ENCODE measurements around the gene PFKFB3.
"Not testable (repeated sequence)": the region's sequence is repeated elsewhere in the genome, so short reads cannot be mapped to it uniquely, and the experiment has no call there.

Gene PFKFB3

DNA sequence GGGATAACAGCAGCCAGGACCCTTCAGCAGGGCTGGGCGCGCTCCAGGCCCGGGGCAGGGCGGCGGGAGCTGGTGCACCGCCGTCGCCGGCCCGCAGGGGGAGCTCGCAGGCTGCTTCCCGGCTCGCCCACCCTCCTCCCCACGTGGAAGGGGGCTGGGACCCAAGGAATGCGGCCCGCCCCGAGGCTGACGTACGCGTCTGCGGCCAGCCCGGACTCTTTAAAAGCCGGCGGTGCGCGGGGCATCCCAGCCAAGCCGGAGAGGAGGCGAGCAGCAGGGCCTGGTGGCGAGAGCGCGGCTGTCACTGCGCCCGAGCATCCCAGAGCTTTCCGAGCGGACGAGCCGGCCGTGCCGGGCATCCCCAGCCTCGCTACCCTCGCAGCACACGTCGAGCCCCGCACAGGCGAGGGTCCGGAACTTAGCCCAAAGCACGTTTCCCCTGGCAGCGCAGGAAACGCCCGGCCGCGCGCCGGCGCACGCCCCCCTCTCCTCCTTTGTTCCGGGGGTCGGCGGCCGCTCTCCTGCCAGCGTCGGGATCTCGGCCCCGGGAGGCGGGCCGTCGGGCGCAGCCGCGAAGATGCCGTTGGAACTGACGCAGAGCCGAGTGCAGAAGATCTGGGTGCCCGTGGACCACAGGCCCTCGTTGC, at the start of gene PFKFB3:
Gene PFKFB3 (plus strand): TSS at position 249 of the 647 bp plus-strand sequence. CDS start 329 bp downstream, at position 578.
- peak; percentile 97 for DNase-seq (ENCODE audit: low spot score)

DNA sequence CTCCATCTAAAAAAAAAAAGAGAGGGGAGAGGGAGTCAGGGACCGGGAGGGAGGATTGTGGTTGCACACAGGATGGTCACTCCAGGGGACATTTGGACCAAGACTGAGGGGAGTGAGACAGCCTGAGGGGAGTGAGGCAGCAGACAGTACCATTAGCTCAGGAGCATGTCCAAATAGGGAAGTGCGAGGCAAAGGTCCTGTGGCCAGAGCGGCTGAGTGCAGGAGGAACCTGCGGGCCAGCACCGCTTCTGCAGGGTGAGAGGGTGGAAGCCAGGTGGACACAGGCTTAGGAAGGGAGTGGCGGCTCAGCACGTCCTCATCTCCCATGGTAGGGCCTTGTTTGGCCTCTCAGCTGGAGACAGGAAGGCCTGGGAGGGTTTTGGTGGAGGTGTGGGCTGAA, 48.9 kb upstream of the PFKFB3 start:
- no peak for DNase-seq (ENCODE audit: low spot score)

DNA sequence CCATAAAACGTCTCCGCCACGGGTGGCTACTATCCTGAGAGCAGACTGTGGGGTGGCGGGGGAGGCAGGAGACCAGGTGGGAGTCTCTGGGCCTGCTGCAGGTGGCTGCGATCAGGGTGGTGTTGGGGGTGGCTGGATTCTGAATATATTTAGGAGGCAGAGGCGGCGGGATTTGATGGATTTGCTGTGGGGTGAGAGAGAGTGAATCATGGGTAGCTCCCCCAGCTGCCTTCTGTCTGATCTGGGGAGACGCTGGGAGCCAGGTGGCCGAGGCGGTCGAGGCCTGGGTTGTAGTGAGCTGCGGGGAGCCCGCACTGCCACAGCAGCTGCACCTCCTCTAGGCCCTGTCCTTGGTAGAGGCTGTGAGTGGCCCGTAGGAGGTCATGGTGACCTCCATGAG, 48.2 kb upstream of the PFKFB3 start:
- DNase-seq (ENCODE audit: low spot score), result no peak

DNA sequence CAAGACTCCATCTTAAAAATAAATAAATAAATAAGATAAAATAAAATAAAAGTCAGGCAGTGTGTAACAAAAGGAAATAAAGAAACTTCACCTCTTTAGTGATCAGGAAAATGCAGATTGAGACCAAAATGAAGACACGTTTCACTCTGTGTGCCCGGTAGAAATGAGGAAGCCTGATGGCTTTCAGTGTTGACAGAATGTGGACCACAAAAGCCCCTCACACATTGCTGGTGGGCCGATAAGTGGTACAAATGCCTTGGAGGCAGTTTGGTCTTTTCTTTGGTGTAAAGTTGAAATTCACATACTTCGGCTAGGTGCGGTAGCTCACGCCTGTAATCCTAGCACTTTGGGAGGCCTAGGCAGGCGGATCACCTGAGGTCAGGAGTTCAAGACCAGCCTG, 44.5 kb upstream of the PFKFB3 start:
- no peak for DNase-seq (ENCODE audit: low spot score)

DNA sequence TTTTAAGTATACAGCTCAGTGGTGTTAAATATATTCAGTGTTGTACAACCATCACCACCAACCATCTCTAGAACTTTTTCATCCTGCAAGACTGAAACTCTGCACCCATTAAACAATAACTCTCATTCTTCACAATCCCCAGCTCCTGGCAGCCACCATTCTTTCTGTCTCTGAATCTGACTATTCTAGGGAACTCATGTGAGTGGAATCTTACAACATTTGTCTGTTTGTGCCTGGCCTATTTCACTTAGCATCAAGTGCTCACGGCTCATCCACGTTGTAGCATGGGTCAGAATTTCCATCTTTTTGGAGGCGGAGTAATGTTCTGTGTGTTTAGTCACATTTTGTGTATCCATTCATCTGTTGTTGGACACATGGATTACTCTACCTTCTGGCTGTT, 40.8 kb upstream of the PFKFB3 start:
- DNase-seq (ENCODE audit: low spot score), result no peak

DNA sequence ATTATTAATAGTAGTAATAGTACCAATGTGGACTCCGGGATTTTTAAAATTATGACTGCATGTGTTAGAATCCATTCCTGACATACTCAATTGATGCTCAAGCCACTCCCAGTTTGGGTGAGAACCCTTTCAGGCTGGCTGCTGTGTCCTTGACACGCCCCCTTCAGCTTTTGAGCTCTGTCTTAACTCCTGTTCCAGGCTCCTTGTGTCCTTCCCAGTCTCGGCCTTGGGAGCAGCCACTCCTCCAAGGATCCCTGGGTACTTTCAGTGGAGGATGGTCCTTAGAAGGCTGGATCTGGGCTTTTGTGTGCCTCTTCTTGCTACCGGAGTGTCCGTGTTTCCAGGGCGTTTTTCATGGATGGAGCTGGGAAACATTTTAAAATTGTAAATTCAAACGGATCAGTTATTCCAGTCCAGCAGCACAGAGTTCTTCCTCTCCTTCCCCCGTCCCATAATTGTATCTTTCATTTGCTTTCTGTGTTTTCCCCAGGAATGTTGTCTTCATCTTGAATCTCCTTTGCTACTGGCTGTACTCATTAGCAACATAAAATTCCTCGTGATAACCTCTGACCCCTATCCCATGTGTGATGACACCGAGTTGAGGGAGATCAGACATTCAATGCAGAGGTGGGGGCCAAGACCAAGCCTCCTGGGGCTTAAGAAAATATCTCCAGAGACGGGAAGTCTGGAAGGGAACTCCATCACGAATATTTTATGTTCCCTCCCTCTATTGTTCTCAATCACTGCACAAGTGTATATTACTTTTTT, 40.0 kb upstream of the PFKFB3 start:
- DNase-seq (ENCODE audit: low spot score), result no peak

DNA sequence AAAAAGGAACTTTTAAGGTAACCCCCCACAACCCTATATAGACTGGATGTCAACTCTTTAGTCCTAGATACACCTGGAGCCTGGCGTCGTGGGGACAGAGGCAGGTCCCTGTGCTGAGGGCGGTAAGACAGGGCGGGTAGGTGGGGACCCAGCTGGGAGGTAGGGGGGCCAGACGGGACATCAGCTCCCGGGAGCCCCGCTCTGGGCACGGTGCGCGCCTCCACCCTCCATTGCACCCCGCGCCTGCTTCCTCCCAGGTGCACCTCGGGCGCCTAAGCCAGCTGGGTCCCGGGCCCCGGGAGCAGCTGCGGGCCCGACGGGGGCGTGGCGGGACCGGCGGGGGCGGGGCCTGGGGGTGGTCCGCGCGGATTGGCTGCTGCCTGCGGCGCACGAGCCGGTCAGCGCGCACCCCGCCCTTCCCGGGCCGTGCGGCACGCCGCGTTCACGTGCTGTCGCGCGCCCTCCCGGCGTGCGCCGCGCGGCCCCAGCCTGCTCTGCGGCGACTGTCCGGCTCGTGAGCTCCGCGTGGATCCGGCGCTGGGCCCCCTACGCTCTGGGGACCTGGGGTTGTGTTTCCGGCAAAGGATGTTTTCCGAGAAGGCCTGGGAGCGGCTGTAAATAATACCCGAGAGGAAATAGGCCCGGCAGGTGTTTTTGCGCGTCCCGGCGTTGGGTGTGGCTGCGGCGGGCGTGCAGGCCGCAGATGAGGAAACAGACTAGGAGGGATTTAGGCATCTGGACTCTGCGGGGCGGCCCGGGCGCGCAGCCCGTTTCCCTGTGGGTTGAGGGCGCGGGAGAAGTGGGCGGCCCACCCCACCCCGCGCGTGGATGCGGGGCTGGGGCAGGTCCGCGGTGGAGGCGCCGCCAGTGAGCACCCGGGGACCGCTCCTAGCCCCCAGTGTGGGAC, 39.1 kb upstream of the PFKFB3 start:
- peak; percentile 90 for DNase-seq (ENCODE audit: low spot score)

DNA sequence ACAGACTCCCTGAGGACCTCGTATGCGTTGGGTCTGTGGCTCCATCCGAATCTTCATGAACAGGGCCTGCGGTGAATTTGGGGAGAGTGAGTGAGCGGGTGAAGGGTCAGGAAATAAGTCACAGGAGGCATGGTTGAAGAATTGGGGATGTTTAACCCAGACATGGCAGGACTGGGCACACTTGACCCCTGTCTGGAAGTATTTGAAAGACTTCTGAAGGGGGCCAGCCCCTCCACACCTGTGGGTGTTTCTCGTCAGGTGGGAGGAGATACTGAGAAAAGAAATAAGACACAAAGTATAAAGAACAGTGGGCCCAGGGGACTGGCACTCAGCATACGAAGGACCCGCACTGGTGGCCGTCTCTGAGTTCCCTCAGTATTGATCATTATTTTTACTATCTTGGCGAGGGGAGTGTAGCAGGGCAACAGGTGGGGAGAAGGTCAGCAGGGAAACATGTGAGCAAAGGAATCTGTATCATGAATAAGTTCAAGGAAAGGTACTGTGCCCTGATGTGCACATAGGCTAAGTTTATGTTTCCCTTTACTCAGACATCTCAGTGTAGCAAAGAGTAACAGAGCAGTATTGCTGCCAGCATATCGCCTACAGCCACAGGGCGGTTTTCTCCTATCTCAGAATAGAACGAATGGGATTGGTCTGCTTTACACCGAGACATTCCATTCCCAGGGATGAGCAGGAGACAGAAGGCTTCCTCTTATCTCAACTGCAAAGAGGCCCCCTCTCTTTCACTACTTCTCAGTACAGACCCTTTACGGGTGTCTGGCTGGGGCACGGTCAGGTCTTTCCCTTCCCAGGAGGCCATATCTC, 38.2 kb upstream of the PFKFB3 start:
- no peak for DNase-seq (ENCODE audit: low spot score)

DNA sequence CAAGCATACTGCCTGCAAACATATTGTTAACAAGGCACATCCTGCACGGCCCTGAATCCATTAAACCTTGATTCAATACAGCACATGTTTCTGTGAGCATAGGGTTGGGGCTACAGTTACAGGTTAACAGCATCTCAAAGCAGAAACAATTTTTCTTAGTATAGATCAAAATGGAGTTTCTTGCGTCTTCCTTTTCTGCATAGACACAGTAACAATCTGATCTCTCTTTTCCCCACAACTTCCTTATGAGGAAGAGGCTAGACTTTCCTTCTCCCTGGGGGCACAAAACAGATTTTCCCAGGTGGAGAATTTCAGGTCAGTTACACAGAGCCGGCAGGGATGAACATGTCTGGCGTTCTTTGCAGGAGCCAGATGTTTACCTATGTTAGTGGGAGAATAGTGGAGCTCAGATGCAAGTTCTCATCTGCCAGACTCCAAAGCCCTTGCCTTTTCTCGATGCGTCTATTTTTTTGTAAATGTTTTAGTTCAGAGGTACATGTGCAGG, 37.5 kb upstream of the PFKFB3 start:
- DNase-seq (ENCODE audit: low spot score), result no peak

DNA sequence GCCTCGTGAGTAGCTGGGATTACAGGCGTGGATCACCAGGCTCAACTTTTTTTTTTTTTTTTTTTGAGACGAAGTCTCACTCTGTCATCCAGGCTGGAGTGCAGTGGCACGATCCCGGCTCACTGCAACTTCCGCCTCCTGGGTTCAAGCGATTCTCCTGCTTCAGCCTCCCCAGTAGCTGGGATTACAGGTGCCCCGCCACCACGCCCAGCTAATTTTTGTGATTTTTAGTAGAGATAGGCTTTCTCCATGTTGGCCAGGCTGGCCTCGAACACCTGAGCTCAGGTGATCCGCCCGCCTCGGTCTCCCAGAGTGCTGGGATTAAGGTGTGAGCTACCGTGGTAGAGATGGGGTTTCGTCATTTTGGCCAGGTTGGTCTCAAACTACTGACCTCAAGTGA, 36.8 kb upstream of the PFKFB3 start:
- not testable (repeated sequence) for DNase-seq (ENCODE audit: low spot score)

DNA sequence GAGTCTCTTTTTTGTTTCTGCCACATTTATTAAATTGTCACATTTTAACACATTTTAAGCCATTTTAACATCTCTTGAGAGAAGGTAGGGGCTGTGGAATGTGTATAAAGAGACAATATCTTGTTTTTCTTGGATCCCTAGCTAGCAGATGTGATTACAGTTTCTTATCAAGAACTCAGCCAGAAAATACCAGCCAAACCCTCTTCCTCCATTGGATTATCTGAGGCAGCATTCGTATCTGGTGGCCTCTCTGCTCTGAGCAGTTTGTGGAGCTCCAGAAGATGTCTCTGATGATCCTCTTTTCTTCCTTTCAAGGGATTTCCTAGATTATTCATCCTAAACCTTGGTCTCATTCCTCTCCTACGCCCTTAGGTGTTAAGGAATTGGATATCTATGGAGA, 35.3 kb upstream of the PFKFB3 start:
- no peak for DNase-seq (ENCODE audit: low spot score)

DNA sequence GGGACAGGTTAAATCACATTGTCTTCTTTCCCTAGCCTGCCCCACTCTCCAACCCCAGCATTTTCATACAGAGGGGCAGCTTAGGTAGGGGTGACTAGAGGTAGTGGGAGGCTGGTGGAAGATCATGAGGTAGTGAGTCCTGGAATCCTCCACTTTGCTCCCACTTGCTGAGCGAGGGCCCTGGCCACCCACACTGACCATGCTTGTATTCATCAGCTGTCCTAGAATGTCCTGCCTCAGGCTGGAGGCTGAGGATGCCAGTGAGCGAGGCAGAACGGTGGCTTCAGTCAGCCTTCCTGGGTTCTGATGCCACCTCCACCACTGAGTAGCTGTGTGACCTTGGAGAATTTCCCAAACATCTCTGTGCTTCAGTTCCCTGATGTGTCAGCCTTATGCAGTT, 34.6 kb upstream of the PFKFB3 start:
- no peak for DNase-seq (ENCODE audit: low spot score)

DNA sequence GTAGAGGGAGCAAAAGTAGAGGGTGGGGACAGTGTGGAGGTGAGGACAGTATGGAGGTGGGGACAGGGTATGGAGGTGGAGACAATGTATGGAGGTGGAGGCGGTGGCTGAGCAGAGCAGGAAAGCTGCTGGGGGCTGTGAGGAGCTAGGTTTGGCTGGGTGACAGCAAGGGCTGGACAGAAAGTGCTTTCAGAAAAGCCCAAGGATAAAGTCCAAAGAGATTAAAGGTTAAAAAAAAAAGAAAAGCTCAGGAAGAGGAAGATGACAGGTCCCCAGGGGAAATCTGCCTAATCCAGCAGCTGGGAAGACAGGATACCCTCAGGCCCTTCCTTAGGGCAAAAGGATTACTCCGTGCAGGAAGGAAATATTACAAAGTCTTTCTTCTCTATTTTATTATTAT, 32.1 kb upstream of the PFKFB3 start:
- DNase-seq (ENCODE audit: low spot score), result no peak

DNA sequence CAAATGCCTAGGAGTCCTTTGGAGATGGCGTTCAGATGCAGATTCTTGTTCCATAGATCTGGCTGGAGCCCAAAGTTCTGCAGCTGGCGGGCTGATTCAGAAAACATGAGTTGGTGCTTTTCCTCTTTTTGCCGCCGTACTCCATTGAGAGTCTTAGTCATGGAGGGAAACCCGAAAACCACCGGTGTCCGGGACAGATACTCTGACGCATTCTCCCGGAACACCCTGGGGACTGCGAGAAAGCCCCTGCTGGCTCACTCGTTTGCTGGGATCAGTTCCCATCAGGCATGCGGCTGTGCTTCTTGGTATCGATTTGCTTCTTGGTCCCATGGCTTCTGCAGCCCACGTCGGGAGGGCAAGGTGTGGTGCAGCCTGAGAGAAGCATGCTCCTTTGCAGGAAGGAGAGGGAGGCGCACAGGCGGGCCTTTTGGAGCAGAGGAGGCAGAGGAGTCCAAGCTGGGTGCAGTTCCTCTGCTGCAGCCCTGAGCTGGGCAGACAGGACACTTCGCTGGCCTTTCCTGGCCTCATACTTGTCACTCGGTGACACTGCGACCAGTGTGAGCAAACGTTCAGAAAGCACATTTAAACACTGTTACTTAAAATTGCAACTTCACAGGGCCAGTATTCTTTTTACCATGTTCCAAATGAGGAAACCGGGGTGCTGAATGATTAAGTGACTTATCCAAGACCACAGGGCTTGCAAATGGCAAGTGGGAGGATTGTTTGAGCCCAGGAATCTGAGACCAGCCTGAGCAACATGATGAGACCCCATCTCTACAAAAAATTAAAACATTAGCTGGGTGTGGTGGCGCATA, 30.6 kb upstream of the PFKFB3 start:
- no peak for DNase-seq (ENCODE audit: low spot score)

DNA sequence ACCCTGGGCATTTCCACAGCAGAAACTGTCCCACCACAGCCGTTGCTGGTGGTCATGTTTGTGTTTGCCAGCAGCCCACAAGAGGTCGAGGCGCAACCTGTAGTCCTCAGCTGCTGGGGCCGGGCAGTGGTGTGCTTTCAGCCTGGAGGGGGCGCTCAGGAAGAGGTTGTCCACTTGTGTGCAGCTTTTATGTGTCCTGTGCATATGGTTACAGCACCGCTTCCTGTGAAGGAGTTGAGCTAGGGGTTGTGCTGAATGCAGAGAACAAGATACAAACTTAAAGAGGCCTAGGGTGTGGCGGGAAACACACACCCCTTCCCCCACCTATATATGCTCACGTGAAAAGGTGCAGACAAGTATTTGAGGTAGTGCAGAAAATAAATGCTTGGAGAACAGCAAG, 29.5 kb upstream of the PFKFB3 start:
- DNase-seq (ENCODE audit: low spot score), result no peak

DNA sequence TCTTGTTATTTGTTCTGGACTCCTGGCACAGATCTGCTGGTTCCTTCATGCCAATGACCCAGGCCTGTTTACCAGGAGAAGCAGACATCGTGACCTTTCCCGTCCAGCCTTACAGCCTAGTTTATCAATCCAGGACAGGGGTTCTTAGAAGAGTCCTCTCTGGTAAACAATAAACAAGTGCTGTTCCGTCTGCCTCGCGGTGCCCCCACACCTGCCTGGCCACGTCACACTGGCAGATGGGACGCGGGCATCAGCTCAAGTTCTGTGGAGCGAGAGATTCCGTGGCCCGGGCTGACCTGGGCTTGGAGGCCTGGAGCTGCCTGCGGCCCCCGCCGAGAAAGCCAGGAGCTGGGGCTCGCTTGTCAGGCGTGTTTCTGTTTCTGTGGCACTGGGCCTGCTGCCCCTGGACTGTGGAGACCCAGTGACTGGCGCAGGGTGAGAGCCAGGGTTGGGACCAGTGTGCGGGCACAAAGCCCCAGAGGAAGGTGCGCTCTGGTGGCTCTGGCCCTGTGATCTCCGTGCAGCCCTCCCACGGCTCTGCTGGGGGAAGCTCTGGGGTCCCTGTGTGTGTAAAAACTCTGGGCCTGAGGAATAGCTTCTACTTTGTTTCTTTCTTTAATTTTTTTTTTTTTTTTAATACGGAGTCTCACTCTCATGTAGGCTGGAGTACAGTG, 28.4 kb upstream of the PFKFB3 start:
- DNase-seq (ENCODE audit: low spot score), result no peak

DNA sequence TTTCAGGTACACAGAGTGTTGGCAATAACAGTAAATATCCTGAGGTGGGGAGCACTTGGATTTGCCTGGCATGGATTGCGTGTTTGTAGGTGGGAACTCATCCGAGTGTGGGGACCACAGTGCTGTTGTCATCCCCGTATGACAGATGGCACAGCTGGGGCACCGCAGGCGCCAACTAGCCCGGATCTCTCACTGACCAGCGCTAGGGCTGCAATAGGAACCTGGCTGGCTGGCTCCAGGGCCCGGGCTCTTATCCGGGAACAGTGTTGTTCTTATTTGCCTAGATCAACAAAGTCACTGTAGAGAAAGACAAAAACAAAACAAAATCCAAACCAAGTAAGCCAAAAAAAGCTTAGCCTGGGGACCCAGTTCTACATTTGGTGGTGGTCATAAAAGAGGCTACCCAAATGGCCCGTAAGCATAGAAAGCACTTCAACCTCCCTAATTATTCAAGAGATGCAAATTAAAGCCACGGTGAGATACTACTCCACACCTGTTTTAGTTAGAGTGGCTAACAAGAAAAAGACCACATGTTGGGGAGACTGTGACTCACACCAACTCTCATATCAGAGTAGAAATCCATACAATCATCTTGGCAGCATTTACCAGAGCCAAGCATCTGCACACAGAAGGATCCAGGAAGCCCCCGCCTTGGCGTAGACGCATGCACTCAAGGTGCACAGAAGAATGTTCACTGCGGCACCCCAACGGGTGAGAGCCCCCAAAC, 27.2 kb upstream of the PFKFB3 start:
- no peak for DNase-seq (ENCODE audit: low spot score)

DNA sequence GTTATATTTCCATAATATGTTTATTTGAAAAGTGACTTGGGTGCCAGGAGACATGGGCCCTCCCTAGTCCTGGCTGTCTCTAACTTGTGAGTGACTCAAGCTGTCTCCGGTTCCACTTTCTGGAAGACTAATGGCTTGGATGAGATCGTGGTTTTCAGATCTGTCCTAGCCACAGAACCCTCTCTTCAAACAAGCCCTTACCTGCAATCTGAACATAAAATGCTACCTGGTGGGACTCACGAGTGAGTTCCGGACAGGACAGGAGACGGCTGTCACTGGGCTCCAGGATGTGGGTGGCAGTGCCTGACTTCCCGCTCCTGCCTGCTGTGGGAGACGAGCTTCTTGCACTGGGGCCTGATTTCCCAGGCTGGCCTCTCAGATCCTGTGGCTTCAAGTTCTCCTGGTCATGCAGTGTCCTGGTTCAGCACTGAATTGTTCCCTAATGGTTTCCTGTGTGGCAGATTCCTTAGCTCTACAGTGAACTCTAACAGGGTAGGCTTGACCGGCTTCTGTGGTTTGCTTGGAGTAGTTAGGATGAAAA, 26.0 kb upstream of the PFKFB3 start:
- DNase-seq (ENCODE audit: low spot score), result peak; percentile 70

DNA sequence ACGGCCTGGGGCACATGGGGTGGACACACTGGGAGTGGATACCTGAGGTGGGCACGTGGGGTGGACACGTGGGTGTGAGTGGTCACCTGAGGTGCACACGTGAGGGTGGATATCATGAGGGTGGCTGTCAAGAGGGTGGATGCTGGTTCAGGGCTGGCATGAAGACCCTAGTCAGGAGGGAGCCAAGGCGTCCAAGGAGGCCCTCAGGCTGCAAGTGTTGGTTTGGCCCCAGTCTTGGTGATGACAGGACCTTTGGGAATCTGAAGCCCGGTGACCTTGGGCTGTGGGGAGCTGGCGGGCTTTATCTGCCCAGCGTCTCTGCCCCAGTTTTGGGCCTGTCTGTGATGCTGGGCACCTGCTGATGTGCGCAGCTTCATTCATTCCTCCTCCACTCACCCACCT, 24.9 kb upstream of the PFKFB3 start:
- no peak for DNase-seq (ENCODE audit: low spot score)

All from kidney tubule cell (primary cell).